HG03139 (cell line): ENCODE measurements around the gene TEX53.

Experiments
- ATAC-seq: cut with Tn5 transposase; IDR thresholded peaks from one replicate; pipeline ENCODE4 v1.9.1; 2021; ENCODE audit not compliant: unreplicated experiment

TEX53 gene

DNA sequence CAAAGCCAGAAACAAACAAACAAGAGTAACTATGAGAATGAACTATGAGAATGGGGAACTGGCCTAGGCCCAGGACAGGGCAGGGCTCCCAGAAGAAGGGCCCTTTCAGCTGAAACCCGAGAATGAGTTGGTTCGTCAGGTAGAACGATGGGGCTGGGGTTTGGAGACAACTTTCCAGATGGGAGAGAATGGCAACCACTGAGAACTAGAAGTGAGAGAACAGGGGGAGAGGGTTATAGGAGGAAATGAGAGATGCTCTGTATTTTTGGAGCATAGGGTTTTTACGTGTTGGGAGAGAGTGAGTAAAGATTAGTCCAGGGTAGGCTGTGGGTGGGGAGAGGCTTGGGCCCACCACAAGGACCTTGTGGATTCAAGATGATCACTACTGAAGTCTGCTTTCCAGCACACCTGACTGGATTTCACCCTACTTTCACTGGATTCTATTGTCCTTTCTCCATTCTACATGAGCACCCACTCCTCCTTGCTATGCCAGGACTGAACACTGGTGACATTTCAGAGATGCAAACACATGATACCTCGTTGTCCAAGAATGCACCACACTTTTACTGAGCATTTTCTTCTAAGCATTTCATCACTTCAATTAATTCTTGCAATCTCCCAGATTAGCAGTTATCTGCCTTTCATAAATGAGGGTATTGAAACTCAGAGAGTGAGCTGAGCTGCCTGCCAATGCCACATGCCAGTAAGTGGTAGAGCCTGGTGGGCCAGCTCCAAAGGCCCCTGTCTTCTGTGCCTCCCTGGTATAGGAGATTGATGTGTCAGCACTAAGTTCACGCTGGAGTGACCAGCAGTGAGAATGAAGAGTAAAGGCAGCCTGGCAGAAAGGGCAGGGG, 49.7 kb downstream of the TEX53 start:
- no peak for ATAC-seq

DNA sequence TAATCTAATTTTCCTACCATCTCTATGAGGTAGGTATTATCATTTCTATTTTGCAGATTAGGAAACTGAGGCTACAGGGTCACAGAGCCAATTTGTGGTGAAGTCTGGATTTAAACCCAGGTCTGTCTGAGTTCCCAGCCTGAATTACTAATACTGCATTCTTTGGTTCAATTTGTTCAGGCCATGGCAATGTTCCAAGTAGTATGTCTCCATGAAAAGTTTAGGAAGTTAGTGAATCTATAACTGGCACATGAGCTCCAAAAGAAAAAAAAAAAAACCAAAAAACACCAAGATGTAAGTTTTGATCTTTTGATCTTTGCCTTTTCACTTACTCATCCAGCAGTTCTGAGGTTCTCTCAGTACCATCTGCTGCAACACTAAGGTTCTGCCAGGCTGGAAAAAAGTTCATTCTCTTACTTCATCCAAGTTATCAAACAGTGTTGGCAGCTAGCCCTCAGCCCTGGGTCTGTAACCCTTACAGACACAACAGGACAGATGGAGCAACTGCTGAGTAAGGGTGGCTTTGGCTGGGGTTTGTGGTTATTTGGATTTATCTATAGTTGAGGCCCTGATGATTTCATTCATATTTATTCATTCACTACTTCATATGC, 50.9 kb downstream of the TEX53 start:
- ATAC-seq, result no peak
